ENCODE results near the gene GPR31.

The GPR31 gene

DNA sequence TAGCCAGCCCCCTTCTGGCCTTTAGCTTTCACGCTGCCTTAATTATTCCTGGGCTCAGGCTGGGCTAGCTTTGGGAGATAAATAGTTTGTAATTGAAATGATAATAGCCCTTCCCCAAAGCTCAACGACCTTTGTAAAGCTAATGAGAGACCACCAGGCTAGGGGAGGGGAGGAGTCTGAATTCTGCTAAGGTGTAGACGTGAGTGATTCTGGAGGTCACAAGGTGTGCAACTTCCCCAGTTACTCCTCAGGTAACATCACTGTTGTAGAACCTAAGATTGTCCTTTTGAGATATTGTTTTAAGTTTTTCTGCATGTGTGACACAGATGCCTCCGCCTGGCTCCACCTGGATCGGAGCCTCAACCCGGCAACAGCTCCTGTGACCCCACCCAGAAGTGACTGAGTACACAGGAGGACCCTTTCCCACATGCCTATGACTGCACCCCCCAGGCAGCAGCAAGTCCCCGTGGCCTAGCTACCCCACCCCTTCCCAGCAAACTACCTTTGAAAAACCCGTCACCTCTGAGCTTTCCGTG, 5.8 kb upstream of the GPR31 start:
- Histone ChIP-seq H3K79me2 (ENCODE audit: insufficient read depth, low read length) (no peaks in the 10 kb centered on the region), H3K4me3 (ENCODE audit: low read depth, low read length, poor library complexity, severe bottlenecking) (no peak overlapping the region), H2AFZ (ENCODE audit: low read length) (no peak overlapping the region), H3F3A (ENCODE audit: insufficient read depth, low read length) (no peaks in the 10 kb centered on the region), H3K4me1 (ENCODE audit: insufficient read depth, low read length, severe bottlenecking) (no peaks in the 10 kb centered on the region), H4K20me1 (ENCODE audit: insufficient read depth, low read length) (no peaks in the 10 kb centered on the region), H3K27me3 (ENCODE audit: insufficient read depth, low read length) (peaks cover 3% of the 10 kb centered on the region; the same call in 1 of the 2 replicates), H3K27ac (ENCODE audit: low read depth, low read length, poor library complexity, severe bottlenecking) (no peak overlapping the region), H3K9ac (ENCODE audit: low read length) (no peak overlapping the region), H3K9me2 (ENCODE audit: low read depth, low read length) (no peaks in the 10 kb centered on the region), H3K4me2 (ENCODE audit: low read length) (no peak overlapping the region), H3K36me3 (ENCODE audit: insufficient read depth, low read length) (no peaks in the 10 kb centered on the region), H3K9me3 (ENCODE audit: low read length) (no peaks in the 10 kb centered on the region)
- TF ChIP-seq EZH2 (IDR thresholded peaks at IDR 0.05; ENCODE audit: borderline replicate concordance, low read length) (no peak), CTCF (IDR thresholded peaks at IDR 0.05; ENCODE audit: low read length) (no peak)

DNA sequence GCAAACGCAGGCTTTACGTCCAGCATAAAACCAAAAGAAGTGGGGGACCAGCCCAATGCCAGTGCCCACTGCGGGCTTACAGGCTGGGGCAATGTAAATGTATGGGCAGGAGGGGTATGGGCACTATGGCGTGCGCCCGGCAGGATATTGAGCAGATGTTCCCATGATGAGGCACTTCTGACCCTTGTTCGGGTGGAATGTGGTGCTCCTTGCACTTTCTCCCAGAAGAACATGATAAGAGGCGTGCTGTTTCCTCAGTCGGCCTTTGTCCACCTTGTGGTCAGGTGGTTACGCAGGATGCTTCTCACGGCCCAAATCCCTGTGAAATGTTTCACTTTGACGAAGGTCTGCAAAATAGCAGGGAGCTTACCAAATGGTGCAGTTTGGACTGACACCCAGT, 4.8 kb upstream of the GPR31 start:
- TF ChIP-seq EZH2 (IDR thresholded peaks at IDR 0.05; ENCODE audit: borderline replicate concordance, low read length) = no peak
- no peak overlapping the region for H3K27ac ChIP-seq (ENCODE audit: low read depth, low read length, poor library complexity, severe bottlenecking)
- no peak overlapping the region for H2AFZ ChIP-seq (ENCODE audit: low read length)
- H3K36me3 ChIP-seq (ENCODE audit: insufficient read depth, low read length) = no peaks in the 10 kb centered on the region
- H3K4me2 ChIP-seq (ENCODE audit: low read length) = no peak overlapping the region
- no peak overlapping the region for H3K4me3 ChIP-seq (ENCODE audit: low read depth, low read length, poor library complexity, severe bottlenecking)
- H3F3A ChIP-seq (ENCODE audit: insufficient read depth, low read length) = no peaks in the 10 kb centered on the region
- no peak overlapping the region for H3K9ac ChIP-seq (ENCODE audit: low read length)
- no peaks in the 10 kb centered on the region for H3K9me3 ChIP-seq (ENCODE audit: low read length)
- H3K79me2 ChIP-seq (ENCODE audit: insufficient read depth, low read length) = no peaks in the 10 kb centered on the region
- H3K27me3 ChIP-seq (ENCODE audit: insufficient read depth, low read length) = peaks cover 3% of the 10 kb centered on the region; the same call in 1 of the 2 replicates
- H4K20me1 ChIP-seq (ENCODE audit: insufficient read depth, low read length) = no peaks in the 10 kb centered on the region
- peaks cover 6% of the 10 kb centered on the region for H3K4me1 ChIP-seq (ENCODE audit: insufficient read depth, low read length, severe bottlenecking)
- H3K9me2 ChIP-seq (ENCODE audit: low read depth, low read length) = no peaks in the 10 kb centered on the region

- Histone ChIP-seq H2AFZ (ENCODE audit: low read length) (no peak overlapping the region), H3K9ac (ENCODE audit: low read length) (no peak overlapping the region), H3K36me3 (ENCODE audit: insufficient read depth, low read length) (no peaks in the 10 kb centered on the region), H3K4me1 (ENCODE audit: insufficient read depth, low read length, severe bottlenecking) (peaks cover 10% of the 10 kb centered on the region), H3K27ac (ENCODE audit: low read depth, low read length, poor library complexity, severe bottlenecking) (no peak overlapping the region), H3K4me3 (ENCODE audit: low read depth, low read length, poor library complexity, severe bottlenecking) (no peak overlapping the region), H3K27me3 (ENCODE audit: insufficient read depth, low read length) (peaks cover 3% of the 10 kb centered on the region; the same call in 1 of the 2 replicates), H3F3A (ENCODE audit: insufficient read depth, low read length) (no peaks in the 10 kb centered on the region), H4K20me1 (ENCODE audit: insufficient read depth, low read length) (no peaks in the 10 kb centered on the region), H3K9me3 (ENCODE audit: low read length) (no peaks in the 10 kb centered on the region), H3K9me2 (ENCODE audit: low read depth, low read length) (no peaks in the 10 kb centered on the region), H3K4me2 (ENCODE audit: low read length) (no peak overlapping the region), H3K79me2 (ENCODE audit: insufficient read depth, low read length) (no peaks in the 10 kb centered on the region)
- TF ChIP-seq CTCF (IDR thresholded peaks at IDR 0.05; ENCODE audit: low read length) (no peak), EZH2 (IDR thresholded peaks at IDR 0.05; ENCODE audit: borderline replicate concordance, low read length) (no peak)
Measured at GRCh38 chr6:167161851-167162467, 4.2 kb upstream of the GPR31 start.

GRCh38 chr6:167157414-167157813, 366 bp downstream of the GPR31 start:
- no peaks in the 10 kb centered on the region for H3K9me3 ChIP-seq (ENCODE audit: low read length)
- no peaks in the 10 kb centered on the region for H3K36me3 ChIP-seq (ENCODE audit: insufficient read depth, low read length)
- peak overlapping the region; percentile 17; the same call in 1 of the 2 replicates for H3K4me2 ChIP-seq (ENCODE audit: low read length)
- no peak overlapping the region for H3K27ac ChIP-seq (ENCODE audit: low read depth, low read length, poor library complexity, severe bottlenecking)
- no peak overlapping the region for H3K4me3 ChIP-seq (ENCODE audit: low read depth, low read length, poor library complexity, severe bottlenecking)
- H3K9ac ChIP-seq (ENCODE audit: low read length) = no peak overlapping the region
- H4K20me1 ChIP-seq (ENCODE audit: insufficient read depth, low read length) = no peaks in the 10 kb centered on the region
- H3K27me3 ChIP-seq (ENCODE audit: insufficient read depth, low read length) = no peaks in the 10 kb centered on the region
- peaks cover 35% of the 10 kb centered on the region for H3K4me1 ChIP-seq (ENCODE audit: insufficient read depth, low read length, severe bottlenecking)
- TF ChIP-seq CTCF (IDR thresholded peaks at IDR 0.05; ENCODE audit: low read length) (no peak), EZH2 (IDR thresholded peaks at IDR 0.05; ENCODE audit: borderline replicate concordance, low read length) (no peak)
- H2AFZ ChIP-seq (ENCODE audit: low read length) = peak overlapping the region; percentile 20; the same call in 1 of the 2 replicates
- no peaks in the 10 kb centered on the region for H3F3A ChIP-seq (ENCODE audit: insufficient read depth, low read length)
- H3K9me2 ChIP-seq (ENCODE audit: low read depth, low read length) = no peaks in the 10 kb centered on the region
- no peaks in the 10 kb centered on the region for H3K79me2 ChIP-seq (ENCODE audit: insufficient read depth, low read length)

Measured in OCI-LY1 (cell line).